SH-SY5Y (cell line): ENCODE measurements around the gene KIAA1549.

Experiments
- GATA2 ChIP-seq: IDR thresholded peaks from 2 replicates; pipeline ENCODE4 v1.6.1; 2011; ENCODE audit warnings: mild to moderate bottlenecking, low read depth, low read length
- GATA3 ChIP-seq: IDR thresholded peaks from 2 replicates; pipeline ENCODE4 v1.6.1; 2011; ENCODE audit warnings: low read depth, mild to moderate bottlenecking, low read length, moderate library complexity

- no peak for TF ChIP-seq GATA3
- no peak for TF ChIP-seq GATA2
Measured at GRCh38 chr7:139023076-139023475, 41.9 kb upstream of the KIAA1549 start.
